Activated naive CD4-positive, alpha-beta T cell treated with anti-CD3 and anti-CD28 coated beads for 36 hours (primary cell): Measurements from ENCODE around the gene CLCNKB. TPM values are rescaled to one million over a fixed set of nuclear protein-coding genes. Genes with fewer than 3 reads are reported as not detected.
"Not testable (repeated sequence)": the region's sequence is repeated elsewhere in the genome, so short reads cannot be mapped to it uniquely, and the experiment has no call there.

Experiments used
- CTCF ChIA-PET: fragments of 350-600 bp; sonication (Branson Sonifier 250); formaldehyde crosslinking; loops from one replicate; lab custom pipeline; 2021; ENCODE audit warnings: antibody characterized with exemption; lab: Charles Lee
- DNase-seq: peaks from one replicate; pipeline ENCODE4 v3.0.0-alpha.2; 2020
- H3K27ac Mint-ChIP-seq: one replicate; pipeline ENCODE4 v1.8.0; 2021; ENCODE audit warnings: mild to moderate bottlenecking, mixed read lengths
- H3K27me3 Mint-ChIP-seq: one replicate; pipeline ENCODE4 v1.8.0; 2021; ENCODE audit warnings: low read depth, mixed read lengths
- H3K36me3 Mint-ChIP-seq: one replicate; pipeline ENCODE4 v1.8.0; 2021; ENCODE audit warnings: low read depth, mixed read lengths
- H3K4me1 Mint-ChIP-seq: one replicate; pipeline ENCODE4 v1.8.0; 2021; ENCODE audit warnings: low read depth, mixed read lengths
- H3K4me3 Mint-ChIP-seq: one replicate; pipeline ENCODE4 v1.8.0; 2021; ENCODE audit warnings: mild to moderate bottlenecking, moderate library complexity, mixed read lengths
- H3K9me3 Mint-ChIP-seq: one replicate; pipeline ENCODE4 v1.8.0; 2021; ENCODE audit warnings: mixed read lengths
- intact Hi-C: fragments of 100-400 bp; cut with micrococcal nuclease; formaldehyde crosslinking; loops from one replicate; pipeline ENCODE4 v1.15.1; 2023
- total RNA-seq, 2 experiments: library from RNA; stranded (reverse); gene quantifications; one replicate each; pipeline ENCODE4 v1.2.3, GENCODE V29; 2021

Gene CLCNKB
- total RNA-seq, 2 experiments from 2014 or later, result not detected

- H3K27me3 Mint-ChIP-seq, result peaks cover 15% of the 10 kb centered on the region
- intact Hi-C loops, H3K27ac Mint-ChIP-seq, H3K4me1 Mint-ChIP-seq, CTCF ChIA-PET, H3K4me3 Mint-ChIP-seq, H3K36me3 Mint-ChIP-seq, H3K9me3 Mint-ChIP-seq, DNase-seq: not testable (repeated sequence)
Measured at GRCh38 chr1:16026302-16026701, 17.3 kb upstream of the CLCNKB start.

DNA sequence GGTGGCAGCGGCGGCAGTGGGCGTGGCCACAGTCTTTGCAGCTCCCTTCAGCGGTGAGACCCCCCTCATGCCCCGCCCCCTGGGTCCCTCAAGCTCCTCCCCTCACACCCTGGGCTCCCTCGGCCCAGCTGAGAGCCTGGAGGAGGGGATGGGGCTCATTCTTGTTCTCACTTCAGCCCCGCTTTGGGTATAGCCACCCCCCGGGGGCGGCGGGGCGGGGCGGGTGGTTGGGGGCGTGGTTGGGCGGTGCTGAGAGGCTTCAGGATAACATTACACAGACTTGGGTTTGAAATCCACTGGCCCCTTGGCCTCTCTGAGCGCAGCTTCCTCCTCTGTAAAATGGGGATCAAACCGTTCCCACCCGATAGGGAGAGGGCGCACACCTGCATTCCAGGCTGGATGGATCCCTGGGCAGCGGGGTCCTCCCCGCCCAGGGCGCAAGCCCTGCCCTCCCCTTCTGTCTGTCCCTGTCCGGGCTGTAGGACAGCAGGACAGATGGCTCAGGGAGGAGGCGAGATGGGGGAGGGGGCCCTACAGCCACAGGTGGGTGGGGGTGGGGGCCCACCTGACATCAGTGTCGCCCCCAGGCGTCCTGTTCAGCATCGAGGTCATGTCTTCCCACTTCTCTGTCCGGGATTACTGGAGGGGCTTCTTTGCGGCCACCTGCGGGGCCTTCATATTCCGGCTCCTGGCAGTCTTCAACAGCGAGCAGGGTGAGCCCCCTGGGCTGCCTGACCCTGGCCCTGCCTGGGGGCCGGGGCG lies 16.7 kb upstream of the CLCNKB start:
- intact Hi-C loops, result no loop called here
- Mint-ChIP-seq H3K27ac (no peak overlapping the region), H3K4me1 (peaks cover 4% of the 10 kb centered on the region), H3K9me3 (no peaks in the 10 kb centered on the region), H3K27me3 (peaks cover 15% of the 10 kb centered on the region), H3K36me3 (no peaks in the 10 kb centered on the region), H3K4me3 (no peak overlapping the region)
- CTCF ChIA-PET, result no interaction called here
- no peak for DNase-seq

DNA sequence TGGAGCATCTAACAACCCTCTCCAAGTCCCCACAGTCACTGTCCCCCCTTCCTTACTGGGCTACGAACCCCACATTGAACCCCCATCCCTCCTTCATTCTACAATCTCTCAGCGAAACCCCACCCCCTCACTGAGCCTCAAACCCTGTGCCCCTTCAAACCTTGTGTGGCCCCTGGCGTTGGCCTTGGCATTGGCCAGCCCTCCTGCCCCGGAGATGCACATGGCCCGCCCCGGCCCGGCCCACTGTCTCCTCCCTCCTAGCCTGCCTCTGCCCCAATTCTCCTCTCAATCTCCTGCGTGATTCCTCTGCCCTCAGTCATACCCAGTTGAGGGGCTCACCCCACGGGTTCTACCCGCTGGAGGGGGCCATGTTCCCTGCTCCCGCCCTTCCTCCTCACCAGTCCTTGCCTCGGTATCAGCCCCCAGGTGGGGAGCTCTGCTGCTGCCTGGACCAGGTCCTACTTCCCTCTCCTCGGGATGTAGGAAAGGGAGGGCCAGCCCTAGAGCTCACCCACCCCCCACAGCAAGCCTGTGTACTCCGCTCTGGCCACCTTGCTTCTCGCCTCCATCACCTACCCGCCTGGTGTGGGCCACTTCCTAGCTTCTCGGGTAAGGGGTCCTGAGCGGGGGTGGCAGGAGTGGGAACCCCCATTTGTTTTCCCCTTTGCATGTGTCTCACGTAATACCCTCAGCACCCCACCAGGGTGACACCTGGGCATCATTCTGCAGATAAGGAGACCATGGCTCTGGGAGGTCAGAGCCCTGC lies 15.2 kb upstream of the CLCNKB start:
- peaks cover 4% of the 10 kb centered on the region for H3K4me1 Mint-ChIP-seq

DNA sequence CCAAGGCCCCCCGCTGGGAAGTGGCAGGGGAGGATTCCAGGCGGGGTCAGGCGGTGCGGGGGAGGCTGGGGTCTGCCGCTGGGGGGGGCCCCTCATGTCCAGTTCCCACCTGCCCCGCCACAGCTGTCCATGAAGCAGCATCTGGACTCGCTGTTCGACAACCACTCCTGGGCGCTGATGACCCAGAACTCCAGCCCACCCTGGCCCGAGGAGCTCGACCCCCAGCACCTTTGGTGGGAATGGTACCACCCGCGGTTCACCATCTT lies 14.6 kb upstream of the CLCNKB start:
- H3K36me3 Mint-ChIP-seq, DNase-seq, CTCF ChIA-PET, intact Hi-C loops, H3K9me3 Mint-ChIP-seq, H3K27ac Mint-ChIP-seq, H3K4me3 Mint-ChIP-seq, H3K4me1 Mint-ChIP-seq: not testable (repeated sequence)
- H3K27me3 Mint-ChIP-seq, result peaks cover 17% of the 10 kb centered on the region

More for the DNA sequence above, 15.2 kb upstream of the CLCNKB start:
- CTCF ChIA-PET, result no interaction called here
- H3K27me3 Mint-ChIP-seq, result peaks cover 17% of the 10 kb centered on the region
- H3K36me3 Mint-ChIP-seq, result no peaks in the 10 kb centered on the region
- H3K9me3 Mint-ChIP-seq, result no peaks in the 10 kb centered on the region
- DNase-seq, result no peak
- H3K4me3 Mint-ChIP-seq, result no peak overlapping the region
- no peak overlapping the region for H3K27ac Mint-ChIP-seq
- intact Hi-C loops, result no loop called here

GRCh38 chr1:16029288-16029687 lies 14.3 kb upstream of the CLCNKB start:
- intact Hi-C loops, result no loop called here
- Mint-ChIP-seq H3K4me3 (no peak overlapping the region), H3K27ac (no peak overlapping the region), H3K27me3 (peaks cover 17% of the 10 kb centered on the region), H3K36me3 (no peaks in the 10 kb centered on the region), H3K9me3 (no peaks in the 10 kb centered on the region), H3K4me1 (peaks cover 4% of the 10 kb centered on the region)
- DNase-seq, result no peak
- CTCF ChIA-PET, result no interaction called here

GRCh38 chr1:16031551-16031950 lies 12.0 kb upstream of the CLCNKB start:
- H3K36me3 Mint-ChIP-seq, result no peaks in the 10 kb centered on the region
- no peak for DNase-seq
- peaks cover 17% of the 10 kb centered on the region for H3K27me3 Mint-ChIP-seq
- no peak overlapping the region for H3K27ac Mint-ChIP-seq
- intact Hi-C loops, result no loop called here
- CTCF ChIA-PET, result interaction anchor here (0.6 to 1.7 kb wide), 2 partner anchors 39 to 239 kb away, joined by 3 to 4 read pairs; no protein-coding TSS in a partner anchor
- no peaks in the 10 kb centered on the region for H3K9me3 Mint-ChIP-seq
- H3K4me1 Mint-ChIP-seq, result peaks cover 4% of the 10 kb centered on the region
- no peak overlapping the region for H3K4me3 Mint-ChIP-seq

DNA sequence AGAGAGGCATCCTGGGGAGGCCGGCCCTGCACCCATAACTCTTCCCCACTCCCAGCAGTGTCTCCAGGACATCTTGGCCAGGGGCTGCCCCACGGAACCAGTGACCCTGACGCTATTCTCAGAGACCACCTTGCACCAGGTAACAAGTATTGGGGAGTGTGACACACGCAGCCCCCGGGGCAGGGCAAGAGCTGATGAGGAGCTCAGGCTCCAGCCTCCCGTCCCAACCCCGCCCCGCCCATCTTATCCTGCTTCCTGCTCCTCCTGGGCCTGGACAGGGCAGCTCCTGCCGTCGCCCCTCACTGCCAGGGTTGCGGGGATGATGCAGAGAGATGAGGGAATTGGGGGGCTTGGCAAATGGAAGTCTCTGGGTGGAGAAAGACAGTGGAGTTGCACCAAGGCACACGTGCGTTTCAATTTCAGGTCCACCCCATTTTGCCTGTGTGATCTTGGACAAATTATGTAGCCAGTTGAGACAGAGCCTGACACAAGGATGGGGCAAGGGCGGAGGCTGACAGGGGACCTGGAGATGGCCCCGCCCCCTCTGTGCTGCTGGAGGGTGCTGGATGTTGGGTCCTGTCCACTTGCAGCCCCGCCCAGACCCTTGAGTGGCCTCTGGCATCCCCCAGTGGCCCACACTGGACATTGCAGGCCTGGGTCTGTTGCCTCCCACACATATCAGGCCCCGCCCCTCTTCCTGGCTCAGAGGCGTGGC lies 11.0 kb upstream of the CLCNKB start:
- no peaks in the 10 kb centered on the region for H3K9me3 Mint-ChIP-seq
- no peaks in the 10 kb centered on the region for H3K36me3 Mint-ChIP-seq
- DNase-seq, result peak; percentile 70
- intact Hi-C loops, result loop anchor here (1.0 kb wide), 2 partner anchors 23 to 25 kb away; no protein-coding TSS in a partner anchor
- no peak overlapping the region for H3K27ac Mint-ChIP-seq
- H3K4me3 Mint-ChIP-seq, result no peak overlapping the region
- H3K4me1 Mint-ChIP-seq, result peaks cover 2% of the 10 kb centered on the region
- CTCF ChIA-PET, result interaction anchor here (1.3 to 1.7 kb wide), 2 partner anchors 24 to 38 kb away, joined by 3 to 4 read pairs; no protein-coding TSS in a partner anchor
- H3K27me3 Mint-ChIP-seq, result peaks cover 17% of the 10 kb centered on the region

- not testable (repeated sequence) for H3K36me3 Mint-ChIP-seq, H3K9me3 Mint-ChIP-seq, DNase-seq, H3K4me1 Mint-ChIP-seq, H3K27ac Mint-ChIP-seq, H3K4me3 Mint-ChIP-seq
- intact Hi-C loops, result loop anchor here (1.0 kb wide), 2 partner anchors 24 kb away; no protein-coding TSS in a partner anchor
- CTCF ChIA-PET, result interaction anchor here (0.7 to 1.3 kb wide), 2 partner anchors 25 to 41 kb away, joined by 3 to 4 read pairs; no protein-coding TSS in a partner anchor
- H3K27me3 Mint-ChIP-seq, result peaks cover 17% of the 10 kb centered on the region
Measured at GRCh38 chr1:16033103-16033632, 10.4 kb upstream of the CLCNKB start.

GRCh38 chr1:16036461-16036860 lies 7.1 kb upstream of the CLCNKB start:
- H3K27me3 Mint-ChIP-seq, result not testable (repeated sequence)

GRCh38 chr1:16038620-16038912 lies 5.0 kb upstream of the CLCNKB start:
- H3K36me3 Mint-ChIP-seq, result no peaks in the 10 kb centered on the region
- no peaks in the 10 kb centered on the region for H3K4me1 Mint-ChIP-seq
- no peak for DNase-seq
- H3K27ac Mint-ChIP-seq, result no peak overlapping the region
- H3K9me3 Mint-ChIP-seq, result no peaks in the 10 kb centered on the region
- no peak overlapping the region for H3K4me3 Mint-ChIP-seq
- CTCF ChIA-PET, result no interaction called here
- intact Hi-C loops, result no loop called here
- no peaks in the 10 kb centered on the region for H3K27me3 Mint-ChIP-seq

More at GRCh38 chr1:16036461-16036860, 7.1 kb upstream of the CLCNKB start:
- H3K27ac Mint-ChIP-seq, H3K9me3 Mint-ChIP-seq, DNase-seq, intact Hi-C loops, H3K36me3 Mint-ChIP-seq, H3K4me3 Mint-ChIP-seq, H3K4me1 Mint-ChIP-seq: not testable (repeated sequence)
- CTCF ChIA-PET, result interaction anchor here (0.5 kb wide), 1 partner anchor 156 kb away, joined by 5 read pairs; no protein-coding TSS in a partner anchor

GRCh38 chr1:16039871-16040270 lies 3.7 kb upstream of the CLCNKB start:
- H3K27ac Mint-ChIP-seq, H3K27me3 Mint-ChIP-seq, H3K9me3 Mint-ChIP-seq, H3K36me3 Mint-ChIP-seq, H3K4me1 Mint-ChIP-seq, H3K4me3 Mint-ChIP-seq, intact Hi-C loops, DNase-seq, CTCF ChIA-PET: not testable (repeated sequence)

GRCh38 chr1:16041200-16041599 lies 2.4 kb upstream of the CLCNKB start:
- Mint-ChIP-seq H3K36me3 (no peaks in the 10 kb centered on the region), H3K4me3 (no peak overlapping the region), H3K27me3 (no peaks in the 10 kb centered on the region), H3K27ac (no peak overlapping the region), H3K4me1 (no peaks in the 10 kb centered on the region), H3K9me3 (no peaks in the 10 kb centered on the region)
- DNase-seq, result no peak
- CTCF ChIA-PET, result interaction anchor here (0.6 kb wide), 1 partner anchor 263 kb away, joined by 3 read pairs; no protein-coding TSS in a partner anchor
- intact Hi-C loops, result no loop called here
